Testis (tissue), 2 donors: ENCODE data around the gene GSC2.

ENCODE experiments used
- CTCF ChIP-seq, 3 experiments: fragments of 450-650 bp in 2 of 3; fragments of 200-600 bp in 1 of 3; sonication (generic) in 1 of 3; IDR thresholded peaks; one replicate each; pipeline ENCODE4 v1.5.1; 2016 to 2019; ENCODE audit warnings: antibody characterized with exemption in 3 of 3, mild to moderate bottlenecking in 2 of 3, moderate library complexity in 1 of 3
- POLR2A ChIP-seq: fragments of 450-650 bp; IDR thresholded peaks from one replicate; pipeline ENCODE4 v1.6.1; 2017; ENCODE audit warnings: antibody characterized with exemption, mild to moderate bottlenecking, moderate library complexity

GRCh38 chr22:19168088-19168890 lies 18.2 kb upstream of the GSC2 start:
- TF ChIP-seq CTCF (IDR thresholded peaks at IDR 0.05) (no peak), POLR2A (no peak)
